ENCODE results near the gene ATP13A3. TPM values are rescaled to one million over a fixed set of nuclear protein-coding genes. Genes with fewer than 3 reads are reported as not detected.

ATP13A3 gene
- total and polyA plus RNA-seq, 11 donors = 26.6 to 237 (median 105) TPM

GRCh38 chr3:194460566-194460965 is 26.2 kb downstream of the ATP13A3 start:
- H3K27me3 ChIP-seq = no peaks in the 10 kb centered on the region
- ATAC-seq (no peak), DNase-seq (no peak)
- H3K27ac ChIP-seq = no peak overlapping the region
- TF ChIP-seq CTCF (IDR thresholded peaks at IDR 0.05) (no peak), POLR2A (IDR thresholded peaks at IDR 0.05) (no peak)
- H3K4me3 ChIP-seq = no peak overlapping the region
- WGBS, 4 donors = 87 to 90% (median 89%) methylated on average over 5 of the region's 5 CpGs
- peaks cover 0 to 63% (median 52%) of the 10 kb centered on the region in 9 donors for H3K36me3 ChIP-seq
- no peaks in the 10 kb centered on the region for H3K9me3 ChIP-seq
- intact Hi-C loops (cut with DNase I) = no loop called here
- H3K4me1 ChIP-seq = peaks cover 0 to 12% (median 0%) of the 10 kb centered on the region in 12 donors

GRCh38 chr3:194458131-194458530 is 28.7 kb downstream of the ATP13A3 start:
- peaks cover 0 to 87% (median 75%) of the 10 kb centered on the region in 9 donors for H3K36me3 ChIP-seq
- peaks cover 0 to 12% (median 0%) of the 10 kb centered on the region in 12 donors for H3K4me1 ChIP-seq
- H3K27me3 ChIP-seq = no peaks in the 10 kb centered on the region
- intact Hi-C loops (cut with DNase I) = no loop called here
- 49 to 87% (median 68%) methylated on average over 5 of the region's 5 CpGs for WGBS, 4 donors
- no peak for TF ChIP-seq CTCF (IDR thresholded peaks at IDR 0.05)
- no peak for TF ChIP-seq POLR2A (IDR thresholded peaks at IDR 0.05)
- H3K4me3 ChIP-seq = no peak overlapping the region
- ATAC-seq (no peak), DNase-seq (no peak)
- H3K9me3 ChIP-seq = no peaks in the 10 kb centered on the region
- H3K27ac ChIP-seq = no peak overlapping the region

GRCh38 chr3:194455481-194455880 is 31.3 kb downstream of the ATP13A3 start:
- TF ChIP-seq POLR2A (IDR thresholded peaks at IDR 0.05) = no peak
- TF ChIP-seq CTCF (IDR thresholded peaks at IDR 0.05) = no peak
- ATAC-seq (no peak), DNase-seq (no peak)
- Histone ChIP-seq H3K4me3 (no peak overlapping the region), H3K27ac (no peak overlapping the region), H3K9me3 (no peaks in the 10 kb centered on the region), H3K27me3 (no peaks in the 10 kb centered on the region), H3K36me3 (peaks cover 0 to 100% (median 92%) of the 10 kb centered on the region in 9 donors), H3K4me1 (peaks cover 0 to 5% (median 0%) of the 10 kb centered on the region in 12 donors)
- WGBS, 4 donors = 97 to 99% (median 98%) methylated on average over 1 of the region's 1 CpG
- intact Hi-C loops (cut with DNase I) = no loop called here

- peaks cover 2 to 100% (median 97%) of the 10 kb centered on the region in 9 donors for H3K36me3 ChIP-seq
- no peaks in the 10 kb centered on the region for H3K9me3 ChIP-seq
- no peak overlapping the region for H3K27ac ChIP-seq
- WGBS, 4 donors = 75 to 88% (median 80%) methylated on average over 5 of the region's 5 CpGs
- no peak for ATAC-seq
- no peak for DNase-seq
- no peaks in the 10 kb centered on the region for H3K4me1 ChIP-seq
- TF ChIP-seq POLR2A (IDR thresholded peaks at IDR 0.05) (no peak), CTCF (IDR thresholded peaks at IDR 0.05) (no peak)
- no peak overlapping the region for H3K4me3 ChIP-seq
- H3K27me3 ChIP-seq = no peaks in the 10 kb centered on the region
- intact Hi-C loops (cut with DNase I) = no loop called here
Observed at GRCh38 chr3:194450341-194450740, 36.5 kb downstream of the ATP13A3 start.

All from heart left ventricle (tissue), 16 donors.